CD14-positive monocyte (primary cell): ENCODE results near the gene GRIN3A. TPM values are rescaled to one million over a fixed set of nuclear protein-coding genes. Genes with fewer than 3 reads are reported as not detected.
A peak's percentile ranks its signal among the peaks of the same experiment; 100 is the strongest.

Experiments
- DNase-seq, 3 donors: peaks; one replicate each; pipeline ENCODE4 v3.0.0-alpha.2; 2011 to 2022
- H2AFZ ChIP-seq: 2 replicates; pipeline ENCODE4 v1.6.0; 2012; ENCODE audit warnings: mild to moderate bottlenecking, low read depth, low read length, inconsistent platforms; ENCODE audit not compliant: insufficient read depth, poor library complexity, severe bottlenecking
- H3K27ac ChIP-seq, 2 donors: 1 replicate in 1 of 2; 2 replicates in 1 of 2; pipeline ENCODE4 v1.5.1; 2012 to 2013; ENCODE audit warnings: low read length in 2 of 2, control low read depth in 1 of 2, inconsistent platforms in 1 of 2, low read depth in 1 of 2, mild to moderate bottlenecking in 1 of 2
- H3K27me3 ChIP-seq, 2 donors: one replicate each; pipeline versions ENCODE4 v1.6.0 to v1.6.1; 2011 to 2013; ENCODE audit warnings: low read length in 2 of 2; ENCODE audit not compliant: control insufficient read depth in 2 of 2, insufficient read depth in 2 of 2
- H3K36me3 ChIP-seq, 2 donors: replicated peaks in 1 of 2; 1 replicate in 1 of 2; 2 replicates in 1 of 2; pipeline versions ENCODE4 v1.5.1 to v1.6.1; 2012 to 2013; ENCODE audit warnings: low read length in 2 of 2, control low read depth in 1 of 2, inconsistent platforms in 1 of 2, mild to moderate bottlenecking in 1 of 2; ENCODE audit not compliant: insufficient read depth in 2 of 2, control insufficient read depth in 1 of 2
- H3K4me1 ChIP-seq, 2 donors: 1 replicate in 1 of 2; 2 replicates in 1 of 2; pipeline versions ENCODE4 v1.5.1 to v1.6.1; 2012 to 2013; ENCODE audit warnings: low read length in 2 of 2, control low read depth in 1 of 2, inconsistent platforms in 1 of 2, mild to moderate bottlenecking in 1 of 2, moderate library complexity in 1 of 2; ENCODE audit not compliant: insufficient read depth in 2 of 2, control insufficient read depth in 1 of 2
- H3K4me2 ChIP-seq: replicated peaks from 2 replicates; pipeline ENCODE3; 2012; ENCODE audit warnings: low read length, moderate library complexity, mild to moderate bottlenecking; ENCODE audit not compliant: poor library complexity, severe bottlenecking; ENCODE audit errors: extremely low read depth
- H3K4me3 ChIP-seq, 3 experiments: fragments of 200-600 bp in 1 of 3; sonication (generic) in 1 of 3; replicated peaks in 1 of 3; 1 replicate in 2 of 3; 2 replicates in 1 of 3; pipeline ENCODE4 v1.5.1; 2011 to 2013; ENCODE audit warnings: low read length in 3 of 3, mild to moderate bottlenecking in 3 of 3, control low read depth in 2 of 3, low read depth in 2 of 3, inconsistent platforms in 1 of 3, moderate library complexity in 1 of 3
- H3K79me2 ChIP-seq: 2 replicates; pipeline ENCODE4 v1.6.0; 2012; ENCODE audit warnings: mild to moderate bottlenecking, control low read depth, inconsistent platforms, low read length, moderate library complexity; ENCODE audit not compliant: insufficient read depth
- H3K9ac ChIP-seq: 2 replicates; pipeline ENCODE4 v1.6.0; 2017; ENCODE audit warnings: low read length, mild to moderate bottlenecking; ENCODE audit not compliant: insufficient read depth, poor library complexity, severe bottlenecking
- H3K9me3 ChIP-seq, 2 donors: replicated peaks in 1 of 2; 1 replicate in 1 of 2; 2 replicates in 1 of 2; pipeline versions ENCODE4 v1.5.1 to v1.6.1; 2012 to 2013; ENCODE audit warnings: low read length in 2 of 2, control low read depth in 1 of 2; ENCODE audit not compliant: control insufficient read depth in 1 of 2, insufficient read depth in 1 of 2
- H4K20me1 ChIP-seq: 2 replicates; pipeline ENCODE4 v1.6.0; 2012; ENCODE audit warnings: mild to moderate bottlenecking, low read length, control low read depth, moderate library complexity; ENCODE audit not compliant: insufficient read depth
- H3K27ac Mint-ChIP-seq, 7 donors: one replicate each; pipeline ENCODE4 v1.8.0; 2020; ENCODE audit warnings: mild to moderate bottlenecking in 7 of 7, mixed read lengths in 7 of 7, moderate library complexity in 6 of 7, inconsistent platforms in 2 of 7
- H3K27me3 Mint-ChIP-seq, 3 donors: one replicate each; pipeline ENCODE4 v1.8.0; 2021 to 2022; ENCODE audit warnings: low read depth in 3 of 3, mild to moderate bottlenecking in 3 of 3, mixed read lengths in 3 of 3, moderate library complexity in 3 of 3, inconsistent platforms in 1 of 3
- H3K36me3 Mint-ChIP-seq, 2 donors: one replicate each; pipeline ENCODE4 v1.8.0; 2020; ENCODE audit warnings: mixed read lengths in 2 of 2, inconsistent platforms in 1 of 2, mild to moderate bottlenecking in 1 of 2
- H3K4me1 Mint-ChIP-seq: one replicate; pipeline ENCODE4 v1.8.0; 2020; ENCODE audit warnings: mild to moderate bottlenecking, mixed read lengths
- H3K4me3 Mint-ChIP-seq, 2 donors: one replicate each; pipeline ENCODE4 v1.8.0; 2020; ENCODE audit warnings: mild to moderate bottlenecking in 2 of 2, mixed read lengths in 2 of 2, moderate library complexity in 1 of 2
- H3K9me3 Mint-ChIP-seq, 7 donors: one replicate each; pipeline ENCODE4 v1.8.0; 2020 to 2022; ENCODE audit warnings: mixed read lengths in 7 of 7, mild to moderate bottlenecking in 6 of 7, moderate library complexity in 6 of 7, inconsistent platforms in 2 of 7
- WGBS: methylation state at CpG from one replicate; pipeline ENCODE4 v1.1.5; 2013; ENCODE audit warnings: missing lambda C conversion rate; ENCODE audit not compliant: insufficient coverage; 5-methylcytosine and 5-hydroxymethylcytosine counted together
- intact Hi-C, 2 donors: fragments of 100-400 bp; cut with micrococcal nuclease; formaldehyde crosslinking; loops; one replicate each; pipeline versions ENCODE4 v1.15.0 to v1.15.1; 2023
- polyA plus RNA-seq, 3 donors: library from polyadenylated mRNA; depleted of rRNA in 1 of 3; unstranded in 2 of 3; stranded (reverse) in 1 of 3; fragments of 300-500 nt in 2 of 3; fragments of >200 nt in 1 of 3; fragmentation: Illumina TruSeq in 2 of 3; gene quantifications; 1 replicate in 2 of 3; 2 replicates in 1 of 3; pipeline ENCODE4 v1.2.3, GENCODE V29; 2012 to 2021
- TF ChIP-seq, protein P1 (sequence below): fragments of 200-600 bp; IDR thresholded peaks from one replicate; pipeline ENCODE4 v1.8.0; 2022; ENCODE audit warnings: antibody characterized with exemption, mild to moderate bottlenecking

The GRIN3A gene
- polyA plus RNA-seq, 3 donors: 0.11 to 0.39 (median 0.16) TPM

DNA sequence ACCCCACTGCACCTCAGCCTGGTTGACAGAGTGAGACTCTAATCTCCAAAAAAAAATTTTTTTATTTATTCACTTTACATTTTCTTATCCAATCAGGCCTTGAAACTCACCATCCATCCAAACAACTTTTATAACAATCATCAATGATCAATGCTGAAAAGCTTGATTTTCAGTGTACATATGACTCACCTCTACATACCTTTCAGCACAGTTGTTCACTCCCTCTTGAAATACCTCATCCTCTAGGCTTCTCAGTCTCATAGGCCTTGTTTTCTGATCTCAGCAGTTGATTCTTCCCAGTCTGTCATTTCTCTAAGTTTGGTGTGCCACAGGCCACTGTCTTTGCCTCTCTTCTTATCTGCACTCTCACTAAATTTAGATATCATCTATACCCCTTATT lies 36.2 kb downstream of the GRIN3A start:
- no peak overlapping the region for H3K27ac Mint-ChIP-seq
- H3K9me3 Mint-ChIP-seq: peaks cover 0 to 4% (median 3%) of the 10 kb centered on the region in 7 donors
- Histone ChIP-seq H3K4me3 (no peak overlapping the region), H2AFZ (no peak overlapping the region), H3K36me3 (no peaks in the 10 kb centered on the region), H3K27ac (no peak overlapping the region), H3K9me3 (no peaks in the 10 kb centered on the region), H3K4me1 (peaks cover 4 to 8% of the 10 kb centered on the region in 2 donors), H3K9ac (no peak overlapping the region), H4K20me1 (no peaks in the 10 kb centered on the region), H3K79me2 (no peaks in the 10 kb centered on the region), H3K27me3 (peaks cover 2 to 6% of the 10 kb centered on the region in 2 donors), H3K4me2 (no peak overlapping the region)
- H3K36me3 Mint-ChIP-seq: no peaks in the 10 kb centered on the region
- no peak overlapping the region for H3K4me3 Mint-ChIP-seq
- no peak for DNase-seq
- peaks cover 5 to 9% (median 9%) of the 10 kb centered on the region in 3 donors for H3K27me3 Mint-ChIP-seq
- intact Hi-C loops: no loop called here
- TF ChIP-seq, protein P1, sequence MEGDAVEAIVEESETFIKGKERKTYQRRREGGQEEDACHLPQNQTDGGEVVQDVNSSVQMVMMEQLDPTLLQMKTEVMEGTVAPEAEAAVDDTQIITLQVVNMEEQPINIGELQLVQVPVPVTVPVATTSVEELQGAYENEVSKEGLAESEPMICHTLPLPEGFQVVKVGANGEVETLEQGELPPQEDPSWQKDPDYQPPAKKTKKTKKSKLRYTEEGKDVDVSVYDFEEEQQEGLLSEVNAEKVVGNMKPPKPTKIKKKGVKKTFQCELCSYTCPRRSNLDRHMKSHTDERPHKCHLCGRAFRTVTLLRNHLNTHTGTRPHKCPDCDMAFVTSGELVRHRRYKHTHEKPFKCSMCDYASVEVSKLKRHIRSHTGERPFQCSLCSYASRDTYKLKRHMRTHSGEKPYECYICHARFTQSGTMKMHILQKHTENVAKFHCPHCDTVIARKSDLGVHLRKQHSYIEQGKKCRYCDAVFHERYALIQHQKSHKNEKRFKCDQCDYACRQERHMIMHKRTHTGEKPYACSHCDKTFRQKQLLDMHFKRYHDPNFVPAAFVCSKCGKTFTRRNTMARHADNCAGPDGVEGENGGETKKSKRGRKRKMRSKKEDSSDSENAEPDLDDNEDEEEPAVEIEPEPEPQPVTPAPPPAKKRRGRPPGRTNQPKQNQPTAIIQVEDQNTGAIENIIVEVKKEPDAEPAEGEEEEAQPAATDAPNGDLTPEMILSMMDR: no peak
- peaks cover 12% of the 10 kb centered on the region for H3K4me1 Mint-ChIP-seq

DNA sequence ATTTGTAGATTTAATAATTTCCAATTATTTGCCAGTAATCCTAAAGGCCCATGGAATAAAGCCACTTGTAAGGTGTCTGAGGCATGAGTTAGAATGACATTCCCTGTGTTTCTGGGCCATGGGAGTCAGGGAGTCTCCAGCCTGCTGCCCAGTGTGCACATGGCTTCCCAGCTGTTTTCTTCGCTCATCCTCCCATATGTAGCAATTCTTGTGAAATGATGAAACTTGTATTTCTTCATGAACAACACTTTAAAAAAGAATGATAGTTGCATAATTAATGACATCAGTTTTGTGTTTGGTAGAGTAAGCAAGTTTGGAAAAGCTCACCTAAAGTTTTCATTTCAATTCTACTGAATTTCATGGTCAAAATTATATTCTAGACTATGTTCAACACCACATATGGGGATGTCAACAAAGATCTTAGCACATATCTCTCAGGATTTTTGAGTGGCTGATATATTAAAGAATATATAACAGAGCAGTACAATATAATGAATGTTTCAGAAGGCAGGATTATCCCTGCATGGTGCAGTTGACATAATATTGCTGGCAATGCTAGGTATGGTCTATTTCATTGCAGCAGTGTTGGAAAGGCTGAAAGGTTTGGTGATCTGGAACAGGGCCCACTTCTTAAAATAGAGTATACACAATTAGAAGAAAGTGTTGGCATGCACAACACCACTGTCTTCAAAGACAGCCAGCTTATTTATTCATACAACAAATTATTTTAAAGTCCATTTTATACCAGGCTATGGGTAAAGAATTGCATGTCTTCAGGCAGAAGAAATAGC lies 44.7 kb downstream of the GRIN3A start:
- no peak overlapping the region for H3K27ac Mint-ChIP-seq
- H3K9me3 Mint-ChIP-seq: no peaks in the 10 kb centered on the region
- H4K20me1 ChIP-seq: no peaks in the 10 kb centered on the region
- WGBS: no CpG with 5 or more reads among the region's 1 CpG
- no peak overlapping the region for H2AFZ ChIP-seq
- TF ChIP-seq, protein P1: no peak
- peaks cover 11 to 13% of the 10 kb centered on the region in 2 donors for H3K4me1 ChIP-seq
- no peaks in the 10 kb centered on the region for H3K79me2 ChIP-seq
- no peak overlapping the region for H3K4me3 Mint-ChIP-seq
- H3K36me3 ChIP-seq: no peaks in the 10 kb centered on the region
- H3K4me3 ChIP-seq: no peak overlapping the region
- H3K4me2 ChIP-seq: no peak overlapping the region
- no peaks in the 10 kb centered on the region for H3K36me3 Mint-ChIP-seq
- H3K9me3 ChIP-seq: no peaks in the 10 kb centered on the region
- H3K27me3 Mint-ChIP-seq: peaks cover 0 to 2% (median 0%) of the 10 kb centered on the region in 3 donors
- peaks cover 14% of the 10 kb centered on the region for H3K4me1 Mint-ChIP-seq
- H3K9ac ChIP-seq: no peak overlapping the region
- no peak overlapping the region for H3K27ac ChIP-seq
- peak in 1 of 3 donors; percentile 16 for DNase-seq
- intact Hi-C loops: no loop called here
- H3K27me3 ChIP-seq: no peaks in the 10 kb centered on the region
